GM19468 (cell line): ENCODE data around the gene FMO1.
"Not testable (repeated sequence)": the region's sequence is repeated elsewhere in the genome, so short reads cannot be mapped to it uniquely, and the experiment has no call there.

Source experiments
- ATAC-seq: cut with Tn5 transposase; IDR thresholded peaks from one replicate; pipeline ENCODE4 v1.9.1; 2021; ENCODE audit warnings: mild to moderate bottlenecking, moderate library complexity, moderate number of reproducible peaks; ENCODE audit not compliant: unreplicated experiment; ENCODE audit errors: extremely low read depth

Gene FMO1

DNA sequence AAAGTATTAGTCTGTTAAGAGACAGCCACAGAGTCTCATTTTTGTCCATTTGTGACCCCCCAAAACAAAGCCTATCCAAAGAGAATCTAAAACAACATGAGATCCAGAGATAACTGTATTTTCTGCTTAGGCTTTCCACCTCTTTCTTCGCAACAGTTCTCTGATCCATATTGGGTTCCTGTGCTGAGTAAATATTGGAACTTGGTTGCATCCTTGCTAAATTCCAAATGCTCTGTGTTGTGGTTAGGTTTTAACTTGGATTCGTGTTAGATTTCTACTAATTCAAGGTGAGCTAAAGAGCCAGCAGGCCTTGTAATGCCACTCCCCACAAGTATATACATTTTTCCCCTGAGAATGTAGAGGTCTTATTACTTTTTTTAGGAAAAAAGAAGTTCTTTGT, 29.2 kb downstream of the FMO1 start:
- no peak for ATAC-seq

DNA sequence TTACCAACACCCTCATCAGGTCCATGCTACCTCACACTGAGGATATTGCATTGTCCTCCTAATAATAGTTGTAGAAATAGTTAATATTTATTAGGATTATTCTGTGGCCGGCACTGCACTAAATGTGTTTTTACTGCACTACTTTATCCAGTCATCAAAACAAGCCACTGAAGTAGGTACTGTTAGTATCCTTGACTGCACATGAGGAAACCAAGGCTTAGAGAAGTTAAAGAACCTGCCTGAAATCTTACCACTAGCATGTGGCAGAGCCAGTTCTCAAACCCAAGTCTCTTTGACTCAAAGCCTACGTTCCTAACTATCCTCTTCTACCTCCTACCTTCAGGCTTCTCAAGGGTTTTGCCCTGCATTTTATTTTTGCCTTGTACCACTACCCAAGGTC, 30.9 kb downstream of the FMO1 start:
- ATAC-seq: no peak

DNA sequence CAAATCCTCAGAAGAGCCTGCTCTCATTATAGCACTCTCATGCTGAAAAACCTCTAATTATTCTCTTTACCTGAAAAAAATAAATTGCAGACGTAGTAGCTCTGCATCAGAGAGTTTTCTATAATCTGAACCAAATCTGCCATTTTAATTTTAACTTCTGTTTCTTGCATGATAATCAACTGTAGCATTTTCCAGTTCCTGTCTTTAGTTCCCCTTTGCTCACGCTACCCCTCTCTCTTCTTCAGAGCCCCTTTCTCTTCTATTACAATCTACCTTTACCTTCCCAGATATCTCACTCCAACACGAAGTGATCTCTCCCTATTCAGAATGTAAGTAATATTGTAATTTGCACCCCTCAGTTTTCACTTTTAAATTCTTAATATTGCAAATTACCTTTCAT, 31.4 kb downstream of the FMO1 start:
- ATAC-seq: no peak

DNA sequence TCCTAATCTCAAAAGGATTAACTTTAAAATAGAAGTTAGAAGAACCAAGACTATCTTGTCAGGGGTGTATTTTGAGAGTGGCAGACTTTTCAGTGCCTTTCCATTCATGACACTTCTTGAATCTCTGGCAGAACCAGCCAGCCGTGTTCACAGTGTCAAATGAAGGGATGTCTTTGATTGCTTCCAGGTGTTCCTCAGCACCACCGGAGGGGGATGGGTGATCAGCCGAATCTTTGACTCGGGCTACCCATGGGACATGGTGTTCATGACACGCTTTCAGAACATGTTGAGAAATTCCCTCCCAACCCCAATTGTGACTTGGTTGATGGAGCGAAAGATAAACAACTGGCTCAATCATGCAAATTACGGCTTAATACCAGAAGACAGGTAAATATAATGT, 32.3 kb downstream of the FMO1 start:
- ATAC-seq: no peak

DNA sequence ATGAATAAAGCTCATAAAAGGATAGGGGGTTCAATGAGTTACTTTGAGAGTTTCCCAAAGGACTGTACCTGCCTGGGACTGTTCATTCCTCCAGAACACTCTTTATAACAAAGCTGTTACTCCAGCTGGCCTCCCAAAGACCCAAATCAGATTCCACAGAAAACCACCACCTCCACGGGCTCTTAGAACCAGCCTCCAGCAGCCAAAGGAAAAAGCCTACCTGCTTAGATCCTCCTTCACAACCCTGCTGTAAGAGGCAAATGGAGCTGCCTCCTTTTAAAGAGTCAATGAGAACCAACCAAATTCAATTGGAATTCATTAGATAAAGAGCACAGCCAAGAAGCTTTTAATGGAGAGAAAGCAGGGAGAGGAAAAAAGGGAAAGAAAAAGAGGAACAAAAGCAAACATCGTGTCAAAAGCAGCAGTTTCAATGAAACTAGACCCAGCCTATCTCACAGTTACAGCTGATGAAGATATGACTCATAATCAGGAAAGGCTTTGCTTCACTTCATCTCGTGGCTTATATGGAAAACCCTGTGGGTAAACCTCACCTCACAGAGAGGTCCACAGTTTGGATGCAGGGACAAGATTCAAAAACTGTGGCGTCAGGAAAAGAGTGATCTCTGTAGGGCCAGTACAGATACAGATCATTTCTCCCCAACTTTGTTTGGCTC, 37.9 kb downstream of the FMO1 start:
- ATAC-seq: no peak

DNA sequence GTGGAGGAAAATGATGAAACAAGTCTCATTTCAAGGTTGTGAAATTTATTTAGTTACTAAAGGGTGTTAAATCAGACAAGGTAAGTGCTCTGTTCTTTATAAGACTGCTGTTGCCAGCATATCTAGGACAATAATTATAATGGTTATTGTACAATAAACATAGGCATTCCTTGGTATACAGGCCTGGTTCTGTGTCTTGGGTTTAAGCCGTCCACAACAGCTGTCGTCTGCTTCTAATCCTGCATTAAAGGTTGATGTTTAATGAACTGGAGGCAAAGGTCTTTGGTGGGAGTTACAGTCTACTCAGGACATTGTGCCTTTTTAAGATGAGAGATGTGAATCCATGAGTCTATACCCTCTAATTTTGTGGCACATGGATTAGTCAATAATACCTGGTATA, 42.3 kb downstream of the FMO1 start:
- ATAC-seq: no peak

DNA sequence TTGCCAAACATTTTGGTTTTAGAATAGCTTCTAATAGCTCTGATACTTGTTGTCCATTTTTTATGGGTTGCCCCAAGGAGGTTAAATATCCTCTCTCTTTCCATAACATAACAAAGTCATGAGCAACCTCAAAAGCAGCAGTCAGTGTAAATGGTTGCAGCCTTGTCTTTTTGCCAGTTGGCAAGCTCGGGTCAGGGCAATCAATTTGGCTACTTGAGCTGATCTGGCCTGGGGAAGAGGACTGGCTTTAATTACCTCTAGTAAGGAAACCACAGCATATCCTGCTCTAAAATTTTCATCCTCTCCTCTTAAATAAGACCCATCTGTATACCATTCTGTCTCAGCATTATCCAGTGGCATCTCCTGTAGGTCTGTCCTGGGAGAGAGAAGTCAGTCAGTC, 44.5 kb downstream of the FMO1 start:
- no peak for ATAC-seq

GRCh38 chr1:171295383-171295782, 47.1 kb downstream of the FMO1 start:
- not testable (repeated sequence) for ATAC-seq

DNA sequence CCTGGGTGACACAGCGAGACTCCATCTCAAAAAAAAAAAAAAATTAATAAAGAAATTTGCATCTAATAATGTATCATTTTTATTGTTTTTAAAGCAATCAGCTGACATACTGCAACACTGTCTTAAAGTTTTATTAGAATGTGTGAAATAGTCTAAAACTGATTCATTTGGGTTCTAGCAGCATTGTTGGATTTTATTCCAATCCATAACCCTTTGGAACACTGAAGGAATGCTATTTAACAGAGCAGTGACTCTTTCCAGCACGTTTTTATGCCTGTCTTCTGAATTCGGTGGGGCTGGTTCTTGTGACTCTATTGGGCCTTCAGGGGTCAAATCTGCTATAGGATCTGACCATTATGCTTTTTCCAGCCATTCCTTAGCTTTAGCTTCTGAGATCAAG, 47.5 kb downstream of the FMO1 start:
- no peak for ATAC-seq

DNA sequence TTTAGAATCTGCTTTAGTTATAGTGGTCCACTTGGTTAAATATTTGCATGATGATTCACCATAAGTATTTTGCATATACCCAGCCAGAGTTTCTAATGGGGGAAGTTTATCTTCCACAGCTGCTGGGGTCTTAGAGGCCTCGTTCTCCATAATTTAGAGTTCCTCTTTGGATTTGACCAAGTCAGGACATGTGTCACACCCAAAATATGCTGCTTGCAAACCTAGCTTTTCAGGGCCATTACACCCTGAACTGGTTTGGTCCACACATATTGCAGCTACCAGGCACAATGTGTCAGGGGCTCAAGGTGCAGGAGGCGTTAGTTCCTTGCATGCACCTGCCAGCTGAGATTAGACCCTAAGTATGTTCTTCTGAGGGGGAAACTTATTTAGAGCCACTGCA, 48.6 kb downstream of the FMO1 start:
- ATAC-seq: no peak

- ATAC-seq: no peak
Observed at GRCh38 chr1:171298696-171299095, 50.4 kb downstream of the FMO1 start.

GRCh38 chr1:171299342-171299741, 51.0 kb downstream of the FMO1 start:
- no peak for ATAC-seq

GRCh38 chr1:171300401-171300800, 52.1 kb downstream of the FMO1 start:
- ATAC-seq: no peak

- no peak for ATAC-seq
Observed at GRCh38 chr1:171310661-171311087, 62.4 kb downstream of the FMO1 start.

GRCh38 chr1:171311771-171312558, 63.7 kb downstream of the FMO1 start:
- ATAC-seq: no peak

- peak; percentile 16 for ATAC-seq
Observed at GRCh38 chr1:171313319-171313834, 65.1 kb downstream of the FMO1 start.

- peak; percentile 100 for ATAC-seq
Observed at GRCh38 chr1:171313835-171314320, 65.6 kb downstream of the FMO1 start, which contains the start of gene FMO4. TSS of gene FMO4 (plus strand) at chr1:171314183. CDS start at chr1:171319826, 5,643 bp downstream.

- ATAC-seq: no peak
Observed at GRCh38 chr1:171329251-171329650, 81.0 kb downstream of the FMO1 start.

DNA sequence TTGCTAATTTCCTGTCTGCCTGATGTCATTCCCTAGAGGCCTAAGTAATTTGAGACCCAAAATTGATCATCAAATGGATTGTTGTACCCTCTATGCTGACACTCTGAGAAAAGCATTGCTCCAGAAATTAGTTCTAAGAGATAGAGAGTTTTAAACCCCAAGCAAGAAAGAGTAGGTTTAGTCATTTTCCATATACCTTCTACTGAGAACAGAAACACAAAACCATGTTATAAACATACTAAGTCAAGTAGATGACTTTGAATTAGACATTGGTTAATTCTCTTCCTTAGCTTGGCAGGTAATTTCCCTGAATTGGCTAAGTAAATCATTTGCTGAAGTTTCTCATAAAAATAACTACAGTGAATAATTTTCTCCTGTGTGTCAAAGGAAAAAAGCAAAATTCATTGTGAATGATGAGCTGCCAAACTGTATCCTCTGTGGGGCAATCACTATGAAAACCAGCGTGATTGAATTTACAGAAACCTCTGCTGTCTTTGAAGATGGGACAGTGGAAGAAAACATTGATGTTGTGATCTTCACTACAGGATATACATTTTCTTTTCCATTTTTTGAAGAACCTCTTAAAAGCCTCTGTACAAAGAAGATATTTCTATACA, 85.8 kb downstream of the FMO1 start:
- no peak for ATAC-seq
